ENCODE data around the gene D2HGDH. TPM values are rescaled to one million over a fixed set of nuclear protein-coding genes. Genes with fewer than 3 reads are reported as not detected.

The D2HGDH gene
- total and polyA plus RNA-seq, 2 of the 8 experiments (the other 6 are each of a cell fraction or from before 2014, with no cell fraction given): 3.4 to 8.1 TPM

- TF ChIP-seq CHD7 (IDR thresholded peaks at IDR 0.05; ENCODE audit: insufficient replicate concordance, low read length): no peak
- TF ChIP-seq SP4 (IDR thresholded peaks at IDR 0.05; ENCODE audit: low read length): no peak
Measured at GRCh38 chr2:241744028-241744754, 9.8 kb downstream of the D2HGDH start (continued).
